Measurements from ENCODE around the gene C22orf15.

C22orf15 gene

GRCh38 chr22:23752090-23752691, 10.6 kb upstream of the C22orf15 start:
- no peaks in the 10 kb centered on the region for H3K27me3 ChIP-seq (ENCODE audit: insufficient read depth, low read length)
- no peaks in the 10 kb centered on the region for H3K9me3 ChIP-seq (ENCODE audit: insufficient read depth, low read depth, low read length)
- peaks cover 6% of the 10 kb centered on the region; the same call in 1 of the 2 replicates for H3K4me1 ChIP-seq (ENCODE audit: insufficient read depth, low read length)
- H3K9ac ChIP-seq (ENCODE audit: low read depth, low read length), result no peak overlapping the region
- no peak overlapping the region for H3K27ac ChIP-seq (ENCODE audit: low read depth, low read length)
- H3K4me3 ChIP-seq (ENCODE audit: low read length), result peak overlapping the region; percentile 91; the same call in 1 of the 2 replicates
- 94% methylated on average over 9 of the region's 9 CpGs for WGBS
- H3K36me3 ChIP-seq (ENCODE audit: insufficient read depth, low read length), result no peaks in the 10 kb centered on the region

- Histone ChIP-seq H3K4me3 (ENCODE audit: low read length) (no peak overlapping the region), H3K9me3 (ENCODE audit: insufficient read depth, low read depth, low read length) (no peaks in the 10 kb centered on the region), H3K27ac (ENCODE audit: low read depth, low read length) (no peak overlapping the region), H3K4me1 (ENCODE audit: insufficient read depth, low read length) (peaks cover 6% of the 10 kb centered on the region; the same call in 1 of the 2 replicates), H3K9ac (ENCODE audit: low read depth, low read length) (no peak overlapping the region), H3K27me3 (ENCODE audit: insufficient read depth, low read length) (no peaks in the 10 kb centered on the region), H3K36me3 (ENCODE audit: insufficient read depth, low read length) (no peaks in the 10 kb centered on the region)
- WGBS, result 95% methylated on average over 16 of the region's 16 CpGs
Observed at GRCh38 chr22:23752750-23753149, 10.0 kb upstream of the C22orf15 start.

GRCh38 chr22:23753385-23753784, 9.4 kb upstream of the C22orf15 start:
- WGBS, result 80% methylated on average over 2 of the region's 2 CpGs
- no peak overlapping the region for H3K4me3 ChIP-seq (ENCODE audit: low read length)

GRCh38 chr22:23754220-23754919, 8.4 kb upstream of the C22orf15 start, which contains the start of gene VPREB3:
TSS of gene VPREB3 (minus strand) at chr22:23754425. CDS start at chr22:23754363, 62 bp downstream.
- Histone ChIP-seq H3K27me3 (ENCODE audit: insufficient read depth, low read length) (no peaks in the 10 kb centered on the region), H3K27ac (ENCODE audit: low read depth, low read length) (no peak within 1 kb of the TSS)
- WGBS, result 91% methylated on average over 14 of the region's 14 CpGs

More at GRCh38 chr22:23753385-23753784, 9.4 kb upstream of the C22orf15 start:
- peaks cover 6% of the 10 kb centered on the region; the same call in 1 of the 2 replicates for H3K4me1 ChIP-seq (ENCODE audit: insufficient read depth, low read length)
- H3K9me3 ChIP-seq (ENCODE audit: insufficient read depth, low read depth, low read length), result no peaks in the 10 kb centered on the region
- H3K36me3 ChIP-seq (ENCODE audit: insufficient read depth, low read length), result no peaks in the 10 kb centered on the region
- no peak overlapping the region for H3K9ac ChIP-seq (ENCODE audit: low read depth, low read length)
- no peak overlapping the region for H3K27ac ChIP-seq (ENCODE audit: low read depth, low read length)
- H3K27me3 ChIP-seq (ENCODE audit: insufficient read depth, low read length), result no peaks in the 10 kb centered on the region

GRCh38 chr22:23754980-23755636, 7.7 kb upstream of the C22orf15 start:
- WGBS, result 93% methylated on average over 6 of the region's 6 CpGs
- Histone ChIP-seq H3K27me3 (ENCODE audit: insufficient read depth, low read length) (no peaks in the 10 kb centered on the region), H3K9ac (ENCODE audit: low read depth, low read length) (no peak overlapping the region), H3K9me3 (ENCODE audit: insufficient read depth, low read depth, low read length) (no peaks in the 10 kb centered on the region), H3K36me3 (ENCODE audit: insufficient read depth, low read length) (no peaks in the 10 kb centered on the region), H3K27ac (ENCODE audit: low read depth, low read length) (no peak overlapping the region), H3K4me3 (ENCODE audit: low read length) (no peak overlapping the region), H3K4me1 (ENCODE audit: insufficient read depth, low read length) (peaks cover 6% of the 10 kb centered on the region; the same call in 1 of the 2 replicates)

More at GRCh38 chr22:23754220-23754919, 8.4 kb upstream of the C22orf15 start, which contains the start of gene VPREB3:
- H3K9me3 ChIP-seq (ENCODE audit: insufficient read depth, low read depth, low read length), result no peaks in the 10 kb centered on the region
- H3K4me1 ChIP-seq (ENCODE audit: insufficient read depth, low read length), result peaks cover 6% of the 10 kb centered on the region; the same call in 1 of the 2 replicates
- no peak within 1 kb of the TSS for H3K9ac ChIP-seq (ENCODE audit: low read depth, low read length)
- no peaks in the 10 kb centered on the region for H3K36me3 ChIP-seq (ENCODE audit: insufficient read depth, low read length)
- no peak within 1 kb of the TSS for H3K4me3 ChIP-seq (ENCODE audit: low read length)

GRCh38 chr22:23755711-23756110, 7.1 kb upstream of the C22orf15 start:
- no peaks in the 10 kb centered on the region for H3K36me3 ChIP-seq (ENCODE audit: insufficient read depth, low read length)
- no peak overlapping the region for H3K27ac ChIP-seq (ENCODE audit: low read depth, low read length)
- no peak overlapping the region for H3K4me3 ChIP-seq (ENCODE audit: low read length)
- 0 out of 2 replicates have a peak, but pooled peaks cover 6% of the 10 kb centered on the region for H3K4me1 ChIP-seq (ENCODE audit: insufficient read depth, low read length)
- H3K9me3 ChIP-seq (ENCODE audit: insufficient read depth, low read depth, low read length), result no peaks in the 10 kb centered on the region
- whole genome bisulfite sequencing, result 96% methylated on average over 8 of the region's 8 CpGs
- H3K27me3 ChIP-seq (ENCODE audit: insufficient read depth, low read length), result no peaks in the 10 kb centered on the region
- H3K9ac ChIP-seq (ENCODE audit: low read depth, low read length), result no peak overlapping the region

- WGBS, result 56% methylated on average over 4 of the region's 4 CpGs
- Histone ChIP-seq H3K36me3 (ENCODE audit: insufficient read depth, low read length) (no peaks in the 10 kb centered on the region), H3K27ac (ENCODE audit: low read depth, low read length) (no peak overlapping the region), H3K9ac (ENCODE audit: low read depth, low read length) (no peak overlapping the region), H3K9me3 (ENCODE audit: insufficient read depth, low read depth, low read length) (no peaks in the 10 kb centered on the region), H3K4me1 (ENCODE audit: insufficient read depth, low read length) (0 out of 2 replicates have a peak, but pooled peaks cover 1% of the 10 kb centered on the region), H3K27me3 (ENCODE audit: insufficient read depth, low read length) (no peaks in the 10 kb centered on the region), H3K4me3 (ENCODE audit: low read length) (no peak overlapping the region)
Observed at GRCh38 chr22:23756891-23757290, 5.9 kb upstream of the C22orf15 start.

GRCh38 chr22:23759566-23759965, 3.2 kb upstream of the C22orf15 start:
- Histone ChIP-seq H3K9me3 (ENCODE audit: insufficient read depth, low read depth, low read length) (no peaks in the 10 kb centered on the region), H3K4me1 (ENCODE audit: insufficient read depth, low read length) (peaks cover 15% of the 10 kb centered on the region), H3K4me3 (ENCODE audit: low read length) (no peak overlapping the region), H3K27me3 (ENCODE audit: insufficient read depth, low read length) (no peaks in the 10 kb centered on the region), H3K9ac (ENCODE audit: low read depth, low read length) (no peak overlapping the region), H3K36me3 (ENCODE audit: insufficient read depth, low read length) (no peaks in the 10 kb centered on the region), H3K27ac (ENCODE audit: low read depth, low read length) (no peak overlapping the region)
- WGBS, result 92% methylated on average over 4 of the region's 4 CpGs

- Histone ChIP-seq H3K9ac (ENCODE audit: low read depth, low read length) (no peak overlapping the region), H3K27me3 (ENCODE audit: insufficient read depth, low read length) (no peaks in the 10 kb centered on the region), H3K27ac (ENCODE audit: low read depth, low read length) (no peak overlapping the region), H3K36me3 (ENCODE audit: insufficient read depth, low read length) (no peaks in the 10 kb centered on the region), H3K4me3 (ENCODE audit: low read length) (no peak overlapping the region), H3K9me3 (ENCODE audit: insufficient read depth, low read depth, low read length) (no peaks in the 10 kb centered on the region), H3K4me1 (ENCODE audit: insufficient read depth, low read length) (peaks cover 15% of the 10 kb centered on the region)
- WGBS, result 86% methylated on average over 6 of the region's 6 CpGs
Observed at GRCh38 chr22:23760056-23760455, 2.7 kb upstream of the C22orf15 start.

- 35% methylated on average over 17 of the region's 17 CpGs for WGBS
- Histone ChIP-seq H3K9me3 (ENCODE audit: insufficient read depth, low read depth, low read length) (no peaks in the 10 kb centered on the region), H3K4me3 (ENCODE audit: low read length) (peak overlapping the region; percentile 27), H3K4me1 (ENCODE audit: insufficient read depth, low read length) (peaks cover 18% of the 10 kb centered on the region), H3K9ac (ENCODE audit: low read depth, low read length) (no peak overlapping the region), H3K36me3 (ENCODE audit: insufficient read depth, low read length) (no peaks in the 10 kb centered on the region), H3K27ac (ENCODE audit: low read depth, low read length) (no peak overlapping the region), H3K27me3 (ENCODE audit: insufficient read depth, low read length) (peaks cover under 1% of the 10 kb centered on the region; the same call in 1 of the 2 replicates)
Observed at GRCh38 chr22:23763579-23763945, 772 bp downstream of the C22orf15 start.

- H3K4me1 ChIP-seq (ENCODE audit: insufficient read depth, low read length), result peaks cover 18% of the 10 kb centered on the region
- peak overlapping the region; percentile 27; the same call in 1 of the 2 replicates for H3K4me3 ChIP-seq (ENCODE audit: low read length)
- H3K9ac ChIP-seq (ENCODE audit: low read depth, low read length), result no peak overlapping the region
- no peaks in the 10 kb centered on the region for H3K9me3 ChIP-seq (ENCODE audit: insufficient read depth, low read depth, low read length)
- H3K27me3 ChIP-seq (ENCODE audit: insufficient read depth, low read length), result peaks cover 5% of the 10 kb centered on the region
- no peaks in the 10 kb centered on the region for H3K36me3 ChIP-seq (ENCODE audit: insufficient read depth, low read length)
- WGBS, result 84% methylated on average over 7 of the region's 7 CpGs
- H3K27ac ChIP-seq (ENCODE audit: low read depth, low read length), result no peak overlapping the region
Observed at GRCh38 chr22:23763954-23764353, 1.2 kb downstream of the C22orf15 start.

Measured in HUES64 (cell line).